GM15510 (cell line): ENCODE results near the gene NR2C1.

Experiments used
- POLR2A ChIP-seq: IDR thresholded peaks from 3 replicates; pipeline ENCODE4 v1.6.1; 2011; ENCODE audit warnings: borderline replicate concordance; ENCODE audit not compliant: insufficient read length; ENCODE audit errors: extremely low read depth

The NR2C1 gene

GRCh38 chr12:94994312-94994711, 79.1 kb downstream of the NR2C1 start:
- TF ChIP-seq POLR2A: no peak

GRCh38 chr12:94990222-94990621, 83.2 kb downstream of the NR2C1 start:
- no peak for TF ChIP-seq POLR2A

GRCh38 chr12:94988471-94988870, 84.9 kb downstream of the NR2C1 start:
- TF ChIP-seq POLR2A: no peak

GRCh38 chr12:94987801-94988200, 85.6 kb downstream of the NR2C1 start:
- no peak for TF ChIP-seq POLR2A

- TF ChIP-seq POLR2A: no peak
These were observed 86.2 kb downstream of the NR2C1 start for GRCh38 chr12:94987076-94987669.

GRCh38 chr12:94983321-94983720, 90.1 kb downstream of the NR2C1 start:
- no peak for TF ChIP-seq POLR2A

GRCh38 chr12:94982456-94982855, 91.0 kb downstream of the NR2C1 start:
- no peak for TF ChIP-seq POLR2A

GRCh38 chr12:94980577-94980976, 92.8 kb downstream of the NR2C1 start:
- TF ChIP-seq POLR2A: no peak

- no peak for TF ChIP-seq POLR2A
These were observed 93.5 kb downstream of the NR2C1 start for GRCh38 chr12:94979941-94980340.

- no peak for TF ChIP-seq POLR2A
These were observed 95.5 kb downstream of the NR2C1 start for GRCh38 chr12:94977766-94978468.

GRCh38 chr12:94973221-94973620, 100.2 kb downstream of the NR2C1 start:
- no peak for TF ChIP-seq POLR2A

GRCh38 chr12:94972795-94973194, 100.6 kb downstream of the NR2C1 start:
- TF ChIP-seq POLR2A: no peak

- TF ChIP-seq POLR2A: no peak
These were observed 101.5 kb downstream of the NR2C1 start for GRCh38 chr12:94971923-94972322.

GRCh38 chr12:94970560-94970959, 102.9 kb downstream of the NR2C1 start:
- no peak for TF ChIP-seq POLR2A
